Measurements from ENCODE around the gene PTPRO.

Gene PTPRO

DNA sequence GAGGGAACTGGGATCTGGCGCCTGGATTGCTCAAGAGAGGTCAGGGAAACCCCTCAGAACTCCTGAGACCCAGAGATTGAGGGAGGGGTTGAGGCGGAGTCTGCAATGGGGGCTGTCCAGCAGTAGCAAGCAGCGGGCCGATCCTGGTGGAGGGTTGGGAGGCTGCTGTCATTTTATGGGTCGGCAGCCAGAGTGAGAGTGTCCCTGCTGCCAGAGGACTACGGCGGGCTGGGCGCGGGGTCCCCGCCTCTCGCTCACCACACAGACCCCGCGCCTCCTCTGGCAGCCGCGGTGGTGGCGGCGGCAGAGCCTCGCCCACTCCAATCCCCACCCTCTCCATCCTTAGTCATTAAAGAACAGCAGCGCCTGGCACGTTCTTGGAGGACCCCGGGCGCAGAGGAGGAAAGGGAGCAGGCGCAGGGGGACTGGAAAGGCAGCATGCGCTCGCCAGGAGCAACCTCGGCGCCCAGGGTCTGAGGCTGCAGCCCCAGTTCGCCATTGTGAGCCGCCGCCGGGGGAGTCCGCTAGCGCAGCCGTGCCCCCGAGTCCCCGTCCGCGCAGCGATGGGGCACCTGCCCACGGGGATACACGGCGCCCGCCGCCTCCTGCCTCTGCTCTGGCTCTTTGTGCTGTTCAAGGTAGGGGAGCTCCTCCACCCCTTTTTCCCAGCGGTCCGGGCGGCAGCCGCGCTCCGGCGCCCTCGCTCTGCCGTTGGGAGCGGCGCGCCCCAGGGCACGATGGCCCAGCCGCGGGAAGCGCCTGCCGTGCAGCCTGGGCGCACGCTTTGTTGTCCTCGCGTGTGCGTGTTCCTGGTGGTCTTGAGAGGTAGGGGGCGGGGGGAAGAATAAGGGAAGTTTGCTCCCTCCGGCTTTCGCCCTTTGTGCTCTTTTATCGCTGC is at the start of gene PTPRO:
Gene PTPRO, plus strand, starts transcription at position 345 of the 898 bp plus-strand sequence.
- peak; percentile 85 for DNase-seq

DNA sequence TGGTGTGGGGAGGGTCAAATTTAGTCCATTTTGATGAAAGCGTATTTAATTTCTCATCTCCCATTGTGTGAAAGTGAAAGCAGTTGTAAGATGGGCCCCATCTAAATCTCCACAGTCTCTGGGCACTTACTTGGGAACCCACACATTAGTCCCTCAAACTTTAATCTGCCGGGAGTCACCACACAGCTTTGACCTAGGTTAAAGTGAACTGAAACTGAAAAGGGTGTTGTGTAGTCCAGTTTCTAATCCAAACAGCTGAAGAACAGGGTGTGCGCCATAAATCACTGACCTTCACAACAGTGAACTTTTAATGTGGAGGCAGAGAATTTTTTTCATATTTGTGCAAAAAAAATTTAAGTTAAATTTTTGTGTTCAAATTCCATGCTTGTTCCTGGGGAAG is 48.4 kb upstream of the PTPRO start:
- DNase-seq = no peak

DNA sequence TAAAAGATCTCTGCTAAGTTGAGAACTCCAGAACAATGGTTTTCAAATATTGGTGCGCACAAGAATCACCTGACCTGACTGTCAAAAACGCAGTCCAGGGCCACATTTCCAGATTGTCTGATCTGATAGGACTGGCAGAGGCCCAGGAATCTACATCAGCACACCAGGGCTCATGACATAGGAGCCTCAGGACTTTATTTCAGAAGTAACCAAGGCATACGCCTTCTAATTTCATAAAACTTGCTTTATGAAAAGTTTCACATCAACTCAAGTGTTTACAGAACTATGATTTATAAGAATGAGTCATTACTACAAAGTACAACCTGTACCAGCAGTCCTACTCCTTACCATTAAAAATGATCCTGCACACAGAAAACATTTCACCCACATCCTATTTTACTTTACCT is 47.7 kb upstream of the PTPRO start:
- DNase-seq = no peak

DNA sequence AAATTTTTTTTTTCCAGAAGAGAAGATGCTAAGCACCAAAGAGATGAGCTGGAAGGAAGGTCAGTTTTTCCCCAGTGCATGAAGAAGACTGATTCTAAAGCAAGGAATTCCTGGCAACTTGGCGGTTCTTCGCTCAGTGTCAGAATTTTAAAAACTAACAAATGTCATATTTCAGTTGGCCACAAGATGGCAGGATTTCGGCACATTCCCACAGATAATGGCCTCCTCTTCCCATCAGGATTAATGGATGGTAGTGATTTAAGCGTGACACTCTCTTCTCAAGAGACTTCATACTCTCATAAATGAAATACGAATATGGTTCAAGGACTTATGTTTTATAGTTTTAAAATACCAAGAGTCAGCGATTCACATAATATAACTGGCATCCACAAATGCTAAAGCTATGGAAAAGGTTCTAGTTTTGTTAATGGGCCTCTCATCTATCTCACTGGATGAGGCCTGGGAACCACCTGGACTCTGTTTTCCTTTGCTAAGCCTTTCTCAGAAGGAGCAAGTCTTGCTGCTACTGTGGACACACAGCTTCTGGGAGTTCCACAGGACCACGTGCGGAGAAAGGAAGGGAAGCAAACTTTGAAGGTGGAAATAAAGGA is 46.1 kb upstream of the PTPRO start:
- DNase-seq = peak; percentile 81

DNA sequence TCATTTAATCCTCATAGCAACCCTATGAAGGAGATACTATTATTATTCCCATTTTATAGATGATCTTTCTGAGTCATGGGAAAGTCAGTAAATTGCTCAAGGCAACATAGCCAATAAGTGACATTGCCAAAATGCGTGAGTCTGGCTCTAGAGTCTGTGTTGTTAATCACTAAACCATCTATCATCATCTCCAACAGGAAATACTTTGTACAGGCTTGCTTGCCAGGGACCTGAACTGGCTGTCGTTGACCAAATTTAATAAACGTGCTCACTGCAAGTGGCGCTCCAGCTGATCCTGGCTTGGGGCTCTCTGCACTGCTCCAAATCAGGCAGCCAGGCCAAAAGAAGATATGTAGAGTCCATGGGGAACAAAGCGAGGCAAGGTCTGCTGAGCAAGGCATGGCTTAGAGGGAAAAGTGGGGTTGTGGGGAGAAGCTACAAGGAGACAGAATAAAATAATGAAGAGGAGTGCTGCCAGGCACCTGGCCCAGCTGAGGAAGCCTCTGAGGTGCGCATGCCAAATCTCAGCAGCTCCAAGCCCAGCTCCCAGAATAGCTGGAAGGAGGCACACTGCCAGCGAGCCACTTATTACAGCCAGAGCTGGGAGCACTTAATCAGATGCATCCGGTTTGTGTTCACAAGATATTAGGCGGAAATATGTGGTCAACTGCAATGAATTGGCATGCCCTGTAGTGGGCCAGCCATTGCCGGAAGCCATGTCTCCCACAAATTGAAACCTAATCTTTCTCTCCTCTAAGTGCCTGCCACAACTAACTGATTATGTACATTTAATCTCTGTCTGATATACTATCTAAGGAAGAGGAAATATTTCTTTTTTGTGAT is 43.3 kb upstream of the PTPRO start:
- peak; percentile 20 for DNase-seq

DNA sequence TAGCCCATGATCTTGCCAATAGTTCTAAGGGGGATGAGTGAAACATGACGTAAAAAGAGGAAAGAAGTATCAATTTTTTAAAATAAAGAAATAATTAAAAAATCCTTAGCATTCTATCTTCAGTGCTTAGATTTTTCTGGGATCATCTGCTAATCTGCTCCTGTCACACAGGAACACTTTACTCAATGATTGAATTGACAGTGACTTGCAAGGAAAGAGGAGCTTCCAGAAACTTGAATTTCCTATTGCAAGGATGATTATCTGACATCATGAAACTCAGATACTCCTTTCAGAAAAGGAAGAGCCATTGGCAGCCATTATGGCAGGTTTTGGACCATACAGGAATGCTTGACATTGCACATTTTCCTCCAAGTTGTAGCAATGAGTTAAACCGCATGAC is 41.4 kb upstream of the PTPRO start:
- no peak for DNase-seq

DNA sequence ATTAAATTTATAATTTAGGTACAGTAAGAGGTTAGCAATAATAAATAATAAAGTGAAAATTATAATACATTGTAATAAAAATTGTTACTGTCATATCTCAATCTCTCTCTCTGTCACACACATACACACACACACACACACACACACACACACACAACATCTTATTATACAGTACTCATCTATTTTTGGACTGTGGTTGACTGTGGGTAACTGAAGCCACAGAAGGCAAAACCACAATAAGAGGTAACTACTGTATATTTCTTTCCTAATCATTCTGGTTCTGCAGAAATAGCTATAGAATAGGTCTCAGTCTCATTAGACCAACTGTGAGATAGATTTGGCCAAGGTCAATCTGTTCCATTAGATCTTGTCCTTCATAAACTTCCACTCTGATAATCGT is 33.1 kb upstream of the PTPRO start:
- no peak for DNase-seq

DNA sequence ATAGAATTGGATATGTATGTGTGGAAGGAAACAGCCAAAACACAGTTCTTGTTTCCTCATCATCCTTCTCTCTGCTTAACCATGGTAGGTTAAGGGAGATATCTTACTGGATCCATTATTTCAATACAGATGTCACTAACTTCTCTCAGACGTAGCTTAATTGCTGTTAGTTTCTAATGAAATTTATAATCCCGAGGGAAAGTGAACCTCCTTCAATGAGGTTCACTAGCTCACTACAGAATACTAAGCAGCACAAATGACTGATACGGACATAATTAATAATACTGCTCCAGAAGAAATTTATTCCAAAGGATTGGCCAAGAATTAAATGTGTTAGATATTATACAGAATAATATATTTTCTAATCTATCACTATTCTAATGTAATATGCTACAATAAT is 28.6 kb upstream of the PTPRO start:
- DNase-seq = no peak

DNA sequence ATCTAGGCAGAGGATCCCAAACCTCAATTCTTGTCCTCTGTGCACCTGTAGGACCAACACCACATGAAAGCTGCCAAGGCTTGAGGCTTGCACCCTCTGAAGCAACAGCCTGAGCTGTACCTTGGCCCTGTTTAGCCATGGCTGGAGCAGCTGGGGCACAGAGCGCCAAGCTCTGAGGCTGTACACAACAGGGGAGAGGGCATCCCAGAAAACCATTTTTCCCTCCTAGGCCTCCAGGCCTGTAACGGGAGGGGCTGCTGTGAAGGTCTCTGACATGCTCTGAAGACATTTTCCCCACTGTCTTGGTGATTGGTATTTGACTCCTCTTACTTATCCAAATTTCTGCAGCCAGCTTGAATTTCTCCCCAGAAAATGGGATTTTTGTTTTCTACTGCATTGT is 22.4 kb upstream of the PTPRO start:
- no peak for DNase-seq

DNA sequence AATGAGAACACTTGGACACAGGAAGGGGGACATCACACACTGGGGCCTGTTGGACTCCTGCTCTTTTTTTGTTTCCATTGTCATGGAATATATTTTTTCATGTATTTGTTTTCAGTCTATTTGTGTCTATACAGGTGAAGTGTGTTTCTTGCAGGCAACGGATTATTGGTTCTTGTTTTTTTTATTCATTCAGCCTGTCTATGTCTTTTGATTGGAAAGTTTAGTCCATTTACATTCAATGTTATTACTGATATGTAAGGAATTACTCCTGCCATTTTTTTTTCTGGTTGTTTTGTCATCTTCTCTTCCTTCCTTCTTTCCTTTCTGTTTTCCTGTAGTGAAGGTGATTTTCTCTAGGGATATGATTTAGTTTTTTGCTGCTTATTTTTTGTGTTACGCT is 18.0 kb upstream of the PTPRO start:
- no peak for DNase-seq

DNA sequence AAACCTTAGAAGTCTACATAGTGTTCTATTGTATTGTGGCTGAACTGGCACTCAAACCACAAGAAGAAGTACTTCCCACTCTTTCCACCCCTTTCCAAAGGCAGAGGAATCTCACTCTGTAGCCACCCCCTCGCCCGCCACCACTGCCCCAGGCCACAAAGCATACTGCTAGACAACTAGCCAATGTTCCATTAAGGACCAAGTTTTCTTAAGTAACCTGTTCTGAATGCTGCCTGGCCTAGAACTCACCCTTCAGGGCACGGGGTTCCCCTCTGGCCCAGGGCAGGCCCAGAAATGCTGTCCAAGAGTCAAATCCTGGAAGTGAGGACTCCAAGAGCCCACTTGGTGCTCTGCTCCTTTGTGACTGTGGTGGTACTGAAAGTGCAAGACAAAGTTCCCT is 15.7 kb upstream of the PTPRO start:
- no peak for DNase-seq

DNA sequence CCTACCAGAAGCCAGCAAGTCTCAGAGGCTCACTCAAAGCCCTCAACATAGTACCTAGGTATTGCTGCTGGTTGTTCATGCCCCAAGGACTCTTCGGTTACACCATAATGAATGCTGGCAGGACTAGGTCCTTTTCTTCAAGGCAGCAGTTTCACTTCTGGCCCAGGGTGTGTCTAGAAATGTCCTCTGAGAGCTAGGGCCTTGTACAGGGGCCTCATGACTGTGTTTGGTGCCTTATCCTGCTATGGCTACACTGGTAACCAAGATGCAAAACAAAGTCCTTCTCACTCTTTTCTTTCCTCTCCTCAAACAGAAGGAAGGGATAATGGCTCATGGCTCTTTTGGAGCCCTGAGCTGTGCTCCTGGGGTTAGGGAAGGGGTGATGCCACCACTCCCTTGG is 15.2 kb upstream of the PTPRO start:
- no peak for DNase-seq

DNA sequence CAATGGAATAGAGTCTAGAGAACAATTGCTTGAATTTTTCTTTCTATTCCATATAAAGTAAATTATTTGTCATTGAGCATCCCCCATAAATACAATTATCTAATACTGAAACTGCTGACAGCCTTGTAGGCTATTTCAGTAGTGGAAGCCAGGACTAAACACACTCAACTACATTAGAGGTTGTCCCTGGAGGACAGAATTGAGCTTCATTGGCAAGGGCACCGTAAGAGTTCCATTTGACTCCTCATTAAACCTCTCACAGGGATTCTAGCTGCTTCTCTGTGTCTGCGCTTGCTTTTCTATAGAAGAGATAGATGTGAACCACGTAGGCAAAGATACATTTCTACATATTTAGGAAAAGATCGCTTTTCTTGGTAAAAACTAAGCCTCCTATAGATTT is 3.5 kb upstream of the PTPRO start:
- no peak for DNase-seq

DNA sequence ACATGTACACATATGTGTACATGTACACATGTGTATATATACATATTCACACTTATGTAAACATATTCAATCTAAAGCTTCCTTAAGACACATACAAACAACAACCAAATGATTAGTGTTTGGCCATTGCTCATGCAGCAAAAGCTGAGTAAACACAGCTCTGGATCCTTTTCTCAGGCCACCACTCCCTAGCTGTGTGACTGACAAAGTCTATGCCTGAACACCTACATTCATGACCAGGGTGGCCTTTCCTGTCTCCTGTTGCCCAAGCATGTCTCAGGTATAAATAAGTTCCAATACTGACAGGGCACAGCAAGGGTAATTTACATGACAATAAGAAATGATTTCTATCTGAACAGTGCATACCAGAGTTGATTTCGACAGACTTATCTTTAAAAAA is 1.4 kb upstream of the PTPRO start:
- no peak for DNase-seq

DNA sequence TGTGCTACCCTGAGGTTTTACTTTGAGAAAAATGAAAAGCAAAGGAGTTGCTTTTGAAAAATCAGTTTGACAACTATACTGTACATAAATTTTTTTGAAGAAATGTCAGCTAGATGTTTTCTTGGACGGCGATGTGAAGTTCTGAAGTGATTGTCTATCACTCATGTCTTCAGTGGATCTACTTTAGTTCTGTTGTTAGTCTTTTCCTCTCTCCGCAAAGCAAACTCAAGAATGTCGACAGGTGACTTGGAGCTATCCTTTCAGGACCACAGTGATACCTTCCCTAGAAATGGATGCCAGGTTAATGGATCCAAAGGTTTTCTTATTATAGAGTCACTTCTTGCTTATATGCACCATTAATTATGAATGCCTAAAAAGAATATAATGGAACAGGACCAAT is 1.2 kb downstream of the PTPRO start:
- peak; percentile 8 for DNase-seq

DNA sequence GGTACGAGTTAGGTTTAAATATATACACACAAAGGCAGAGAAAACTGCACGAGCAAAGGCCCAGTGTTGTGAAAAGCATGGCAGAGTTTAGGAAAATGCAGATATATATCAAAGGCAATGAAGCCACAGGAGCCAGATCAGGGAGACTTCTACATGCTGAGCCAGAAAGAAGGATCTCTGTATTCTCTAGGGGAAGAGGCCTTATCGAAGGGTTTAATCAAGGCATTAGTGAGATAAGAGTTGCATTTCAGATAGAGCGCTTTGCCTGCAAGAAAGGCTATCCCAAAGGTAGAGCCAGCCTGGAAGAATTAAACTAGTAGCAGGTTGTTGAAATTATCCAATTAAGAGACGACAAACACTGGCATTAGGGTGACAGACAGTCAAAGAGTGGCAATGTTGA is 7.6 kb downstream of the PTPRO start:
- peak; percentile 31 for DNase-seq

DNA sequence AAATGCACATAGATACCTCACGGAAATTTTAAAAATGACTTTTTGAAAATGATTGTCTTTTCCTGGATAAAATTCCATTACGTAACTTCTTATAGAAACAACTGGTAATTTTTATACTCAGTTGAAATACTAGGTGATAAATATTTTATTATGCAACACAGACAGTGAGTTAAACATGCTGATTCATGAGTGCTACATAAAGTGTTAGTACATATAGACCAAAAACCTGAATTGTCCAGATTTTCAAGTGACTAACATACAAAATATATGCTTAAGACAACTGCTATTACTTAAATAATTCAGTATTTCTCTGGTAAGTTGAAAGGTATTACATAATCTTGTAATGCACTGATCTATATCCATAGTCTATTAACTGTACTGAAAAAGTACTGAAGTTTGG is 11.9 kb downstream of the PTPRO start:
- DNase-seq = no peak

DNA sequence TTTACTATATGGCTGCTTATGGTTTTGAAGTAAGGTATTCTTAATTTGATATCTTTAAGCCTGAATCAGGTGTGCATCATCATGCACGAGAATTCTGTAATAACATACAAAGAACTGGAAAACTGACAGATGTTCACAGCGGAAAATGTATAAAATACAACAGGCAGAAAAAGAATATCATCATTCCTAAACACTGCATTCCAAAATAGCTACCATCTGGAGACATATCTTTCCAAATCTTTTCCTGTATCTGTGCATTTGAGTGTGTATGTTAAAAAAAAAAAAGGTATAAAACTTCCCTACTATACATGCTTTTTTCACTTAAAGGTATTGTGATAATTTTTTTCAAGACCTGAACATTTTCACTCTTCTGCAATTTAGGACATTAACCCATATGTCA is 13.7 kb downstream of the PTPRO start:
- DNase-seq = no peak

DNA sequence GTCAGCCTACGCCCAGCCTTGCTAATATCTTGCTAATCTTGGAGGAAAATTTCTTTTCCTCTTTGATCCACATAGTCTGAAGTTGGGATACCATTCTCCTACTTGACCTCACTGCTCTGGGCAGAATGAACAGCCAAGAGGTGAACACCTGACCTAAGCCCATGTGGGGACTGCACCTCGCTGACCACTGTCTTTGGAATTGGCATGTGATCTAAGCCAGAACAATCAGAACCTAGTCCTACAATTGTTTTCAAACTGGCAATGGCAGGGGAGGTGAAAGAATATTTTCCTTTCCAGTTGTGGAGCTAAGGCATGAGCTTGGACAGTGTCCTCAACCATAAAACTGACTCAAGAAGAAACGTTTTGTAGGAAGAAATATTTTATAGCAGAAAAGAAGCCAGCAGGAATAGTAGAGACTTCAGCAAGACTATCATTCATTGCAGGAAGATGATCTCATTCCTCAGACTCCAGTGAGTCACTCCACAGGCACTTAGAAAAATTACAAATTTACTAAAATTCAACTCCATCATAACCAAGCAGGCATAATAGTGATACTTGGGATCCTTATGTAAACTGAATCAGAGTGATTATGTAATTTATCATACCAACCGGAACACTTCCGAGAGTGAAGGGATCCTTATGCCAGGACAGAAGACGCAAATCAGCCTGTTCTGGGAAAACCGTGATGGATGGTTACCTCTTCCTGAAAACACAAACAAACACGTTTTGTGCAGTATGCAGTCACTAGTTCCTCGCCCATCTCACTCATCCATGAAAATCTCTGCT is 14.7 kb downstream of the PTPRO start:
- no peak for DNase-seq

DNA sequence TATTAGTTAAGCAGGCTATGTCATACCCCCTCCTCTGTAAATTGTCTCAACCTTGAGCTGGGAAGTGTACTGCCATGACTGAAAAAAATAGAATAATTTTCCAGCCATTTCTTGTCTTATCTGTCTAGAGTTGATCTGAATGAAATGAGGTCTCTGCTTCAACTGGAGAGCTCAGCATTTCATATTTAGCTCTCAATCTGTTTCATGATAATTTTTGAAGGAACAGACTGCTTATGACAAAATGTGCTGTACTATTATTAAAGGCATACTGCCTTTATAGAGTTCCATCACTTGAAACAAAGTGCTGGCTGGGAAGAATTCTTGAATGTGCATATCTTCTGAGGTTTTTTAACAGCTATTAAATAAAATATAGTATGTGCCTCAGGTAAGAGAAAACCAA is 19.1 kb downstream of the PTPRO start:
- DNase-seq = no peak

DNA sequence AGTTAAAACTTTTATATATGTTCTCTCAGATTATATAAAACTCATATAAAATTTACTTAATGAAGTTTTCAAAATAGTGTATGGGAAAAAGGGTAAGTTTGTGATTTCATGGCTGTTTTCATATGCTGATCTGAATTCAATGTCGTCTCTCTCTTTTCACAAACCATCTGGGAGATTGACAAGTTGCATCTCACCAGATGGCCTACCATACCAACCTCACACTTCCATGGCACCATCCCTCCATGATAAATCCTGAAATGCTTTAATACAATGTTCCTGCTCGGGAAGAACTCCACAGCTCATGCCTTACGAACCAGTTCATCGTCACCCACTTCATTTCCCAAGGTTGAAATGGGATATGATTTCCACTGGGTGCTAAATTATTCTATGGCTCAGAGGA is 22.3 kb downstream of the PTPRO start:
- no peak for DNase-seq

DNA sequence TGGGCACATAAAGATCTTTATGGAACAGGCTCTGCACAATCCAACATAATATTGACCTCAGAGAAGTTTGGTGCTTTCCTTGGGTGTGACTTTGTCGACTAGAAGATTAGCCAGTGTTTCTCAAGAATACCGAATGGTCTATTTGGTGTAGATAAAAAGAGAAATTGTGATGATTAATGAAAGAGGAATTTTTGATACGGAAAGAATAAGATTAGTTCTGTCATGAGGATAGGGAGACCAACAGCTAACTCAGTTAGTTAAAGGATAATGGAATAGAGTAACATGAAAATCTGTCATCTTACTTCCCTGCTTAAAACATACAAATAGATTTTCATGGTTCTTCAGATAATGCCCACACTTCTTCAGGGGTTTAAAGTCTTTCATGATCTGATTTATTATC is 24.2 kb downstream of the PTPRO start:
- no peak for DNase-seq

DNA sequence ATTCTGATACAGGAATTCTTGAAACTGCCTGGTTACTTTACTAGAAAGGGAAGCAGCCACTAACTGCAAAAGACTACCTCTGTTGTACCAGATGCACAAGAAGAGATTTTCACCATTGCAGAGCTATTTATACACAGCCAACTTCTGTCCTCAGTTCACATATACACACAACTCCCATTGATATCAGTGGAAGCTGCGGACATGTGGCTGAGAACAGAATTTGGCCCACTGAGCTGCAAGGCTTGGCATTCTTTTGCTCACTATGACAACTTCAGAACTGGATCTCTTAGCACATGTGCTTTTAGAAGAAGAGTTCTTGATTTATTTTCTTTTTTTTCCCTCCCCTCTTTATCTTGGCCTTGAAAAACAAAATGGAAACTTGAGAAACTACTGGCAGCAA is 28.3 kb downstream of the PTPRO start:
- no peak for DNase-seq
